PC-9 (cell line): ENCODE measurements around the gene DNAH14.

Experiments
- EZH2 ChIP-seq: fragments of 200-600 bp; sonication (generic); IDR thresholded peaks from 2 replicates; pipeline ENCODE4 v1.8.0; 2017; ENCODE audit warnings: antibody characterized with exemption, low read depth
- TF ChIP-seq, protein P1 (sequence below): fragments of 200-600 bp; sonication (generic); conservative IDR thresholded peaks from 2 replicates; pipeline ENCODE4 v1.6.1; 2017; ENCODE audit warnings: mixed run types, antibody characterized with exemption, mild to moderate bottlenecking, moderate library complexity

DNA sequence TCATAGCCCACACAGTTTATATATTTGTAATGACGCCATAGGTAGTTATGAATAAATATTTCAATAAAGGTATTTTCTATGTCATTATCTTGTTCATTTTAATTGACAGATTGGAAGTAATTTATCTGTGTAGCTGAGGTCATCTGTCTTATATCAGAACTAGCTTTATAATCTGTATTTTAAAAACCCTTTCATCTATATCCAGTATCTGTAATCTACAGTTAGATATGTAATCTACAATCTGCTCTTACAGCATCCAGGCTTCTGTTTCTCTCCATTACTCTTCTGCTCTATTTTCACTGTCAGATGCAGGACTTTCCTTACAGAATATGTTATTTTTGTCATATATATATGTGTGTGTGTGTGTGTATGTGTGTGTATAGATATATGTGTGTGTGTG lies 360.8 kb downstream of the DNAH14 start:
- TF ChIP-seq, protein P1, sequence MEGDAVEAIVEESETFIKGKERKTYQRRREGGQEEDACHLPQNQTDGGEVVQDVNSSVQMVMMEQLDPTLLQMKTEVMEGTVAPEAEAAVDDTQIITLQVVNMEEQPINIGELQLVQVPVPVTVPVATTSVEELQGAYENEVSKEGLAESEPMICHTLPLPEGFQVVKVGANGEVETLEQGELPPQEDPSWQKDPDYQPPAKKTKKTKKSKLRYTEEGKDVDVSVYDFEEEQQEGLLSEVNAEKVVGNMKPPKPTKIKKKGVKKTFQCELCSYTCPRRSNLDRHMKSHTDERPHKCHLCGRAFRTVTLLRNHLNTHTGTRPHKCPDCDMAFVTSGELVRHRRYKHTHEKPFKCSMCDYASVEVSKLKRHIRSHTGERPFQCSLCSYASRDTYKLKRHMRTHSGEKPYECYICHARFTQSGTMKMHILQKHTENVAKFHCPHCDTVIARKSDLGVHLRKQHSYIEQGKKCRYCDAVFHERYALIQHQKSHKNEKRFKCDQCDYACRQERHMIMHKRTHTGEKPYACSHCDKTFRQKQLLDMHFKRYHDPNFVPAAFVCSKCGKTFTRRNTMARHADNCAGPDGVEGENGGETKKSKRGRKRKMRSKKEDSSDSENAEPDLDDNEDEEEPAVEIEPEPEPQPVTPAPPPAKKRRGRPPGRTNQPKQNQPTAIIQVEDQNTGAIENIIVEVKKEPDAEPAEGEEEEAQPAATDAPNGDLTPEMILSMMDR = no peak
- TF ChIP-seq EZH2 = no peak
